NCI-H2081 treated with DMSO at 0.1 percent for 48 hours (cell line): ENCODE data around the gene KCNMA1.

ENCODE experiments used
- DNase-seq: peaks from one replicate; lab custom pipeline; 2025; lab: John Stamatoyannopoulos, UW

Gene KCNMA1

DNA sequence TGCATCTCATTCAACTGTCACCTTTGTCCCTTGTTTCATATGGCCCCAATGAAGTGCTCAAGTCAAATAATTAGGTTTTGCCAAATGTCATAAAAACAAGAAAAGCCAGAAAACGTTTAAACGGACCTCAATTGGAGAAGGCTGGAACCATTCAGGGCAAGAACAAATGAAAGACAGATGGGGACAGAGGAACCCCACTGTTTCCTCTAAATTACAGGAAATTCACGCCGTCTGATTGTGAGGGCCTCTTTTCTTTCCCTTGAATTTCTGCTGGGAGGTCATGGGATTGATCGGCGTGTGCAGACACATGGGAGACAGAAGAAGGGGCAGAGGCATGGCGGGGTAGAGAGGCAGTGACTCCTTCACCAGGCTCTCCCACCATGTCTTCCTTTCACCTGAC, 656.4 kb downstream of the KCNMA1 start:
- DNase-seq: peak; percentile 3

DNA sequence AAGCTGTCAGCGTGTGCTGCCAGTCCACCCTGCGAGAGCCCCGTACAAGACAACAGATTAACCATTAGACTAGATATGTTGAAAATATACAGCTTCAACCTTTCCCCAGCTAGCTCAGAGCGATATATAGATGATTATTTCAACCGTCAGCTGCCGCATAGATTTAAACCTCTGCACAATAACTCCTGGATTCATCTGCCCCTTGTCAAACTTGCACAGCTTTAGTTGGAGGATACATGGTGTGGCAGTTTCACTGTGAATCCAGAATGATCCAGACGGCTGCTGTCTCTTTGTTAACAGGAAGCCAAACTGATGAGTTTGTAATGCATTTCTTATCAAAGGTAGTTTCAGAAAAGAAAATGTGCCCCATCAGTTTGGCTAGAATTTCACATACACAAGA, 659.7 kb downstream of the KCNMA1 start:
- DNase-seq: no peak

DNA sequence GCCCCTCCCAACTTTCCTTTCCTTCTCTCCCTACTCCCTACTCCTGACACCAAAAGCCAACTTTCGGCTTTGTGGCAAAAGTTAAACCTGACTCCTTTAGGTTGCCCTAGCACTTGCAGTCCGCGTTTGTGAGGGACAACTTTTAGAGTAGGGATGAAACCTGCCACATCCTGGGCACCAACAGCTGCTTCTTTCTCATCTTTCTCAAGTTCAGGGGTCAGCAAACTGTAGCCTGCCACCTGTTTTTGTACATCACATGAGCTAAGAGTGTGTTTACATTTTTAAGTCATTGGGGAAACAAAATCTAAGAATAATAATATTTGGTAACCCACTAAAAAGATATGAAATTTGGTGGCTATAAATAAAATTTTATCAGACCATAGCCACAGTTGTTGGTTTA, 660.6 kb downstream of the KCNMA1 start:
- no peak for DNase-seq

DNA sequence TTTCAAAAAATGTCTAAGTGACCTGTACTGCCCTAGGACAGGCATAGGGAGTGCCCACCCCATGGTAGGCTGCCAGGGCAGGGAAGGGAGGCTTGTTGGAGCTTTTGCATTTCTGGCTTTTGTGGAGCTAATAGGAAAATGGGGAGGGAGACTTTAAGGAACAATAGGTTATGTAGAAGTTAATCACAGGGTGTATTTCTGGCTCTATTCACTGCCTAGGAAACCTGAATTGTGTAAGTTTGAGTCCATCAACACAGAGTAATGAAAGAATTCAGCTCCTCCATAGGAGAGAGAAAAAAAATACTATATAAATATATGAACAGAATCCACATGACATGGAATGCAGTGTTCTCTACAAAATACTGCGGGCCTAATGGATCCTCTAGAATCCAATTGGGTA, 661.5 kb downstream of the KCNMA1 start:
- no peak for DNase-seq

DNA sequence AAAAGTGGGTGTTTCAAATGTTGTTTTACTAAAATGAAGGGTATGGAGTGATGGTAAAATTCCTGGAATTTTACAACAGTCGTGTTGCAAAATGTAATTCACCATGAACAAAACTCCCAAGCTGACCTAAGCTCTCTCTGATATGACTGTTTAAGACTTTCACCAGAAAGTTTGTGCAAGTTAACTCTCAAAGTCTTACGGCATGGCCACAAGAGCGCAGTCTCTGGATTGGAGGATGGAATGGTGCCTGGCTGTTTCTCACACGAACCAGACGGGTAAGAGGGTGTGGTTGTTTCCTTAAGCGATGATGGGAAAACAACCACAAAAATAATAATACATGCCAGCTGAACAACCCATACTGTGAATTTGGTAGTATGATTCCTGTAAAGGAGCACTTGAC, 662.5 kb downstream of the KCNMA1 start:
- DNase-seq: no peak

DNA sequence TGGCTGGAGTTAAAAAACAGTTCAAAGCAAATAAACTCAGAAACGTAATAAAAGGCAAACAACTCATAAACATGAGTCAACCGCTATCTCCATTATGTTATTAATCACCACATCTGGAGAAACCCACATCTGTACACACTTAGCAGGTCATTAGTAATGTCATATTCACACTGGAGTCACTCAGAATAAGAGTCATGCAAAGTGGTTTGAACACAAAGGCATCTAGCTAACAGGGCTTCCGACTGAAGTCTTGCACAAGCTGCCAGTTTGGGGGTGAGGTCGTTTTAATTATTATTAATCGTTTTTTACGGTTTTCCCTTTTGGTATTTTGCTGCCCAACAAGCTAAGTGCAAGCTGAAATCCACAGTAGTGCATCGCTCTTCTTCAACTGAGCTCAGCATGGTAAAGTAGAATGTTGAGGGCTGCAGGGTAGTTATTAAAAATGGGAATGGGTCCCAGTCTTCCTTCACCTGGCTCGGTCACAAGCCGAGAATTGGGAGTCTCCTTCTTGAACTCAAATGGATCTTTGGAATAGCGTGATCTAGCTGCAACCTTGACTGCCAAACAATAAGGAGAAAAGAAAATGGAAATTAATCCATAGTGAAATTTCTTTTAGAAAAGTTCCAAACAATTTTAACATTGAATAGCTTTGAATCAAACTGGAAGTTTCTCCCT, 663.5 kb downstream of the KCNMA1 start:
- DNase-seq: no peak

DNA sequence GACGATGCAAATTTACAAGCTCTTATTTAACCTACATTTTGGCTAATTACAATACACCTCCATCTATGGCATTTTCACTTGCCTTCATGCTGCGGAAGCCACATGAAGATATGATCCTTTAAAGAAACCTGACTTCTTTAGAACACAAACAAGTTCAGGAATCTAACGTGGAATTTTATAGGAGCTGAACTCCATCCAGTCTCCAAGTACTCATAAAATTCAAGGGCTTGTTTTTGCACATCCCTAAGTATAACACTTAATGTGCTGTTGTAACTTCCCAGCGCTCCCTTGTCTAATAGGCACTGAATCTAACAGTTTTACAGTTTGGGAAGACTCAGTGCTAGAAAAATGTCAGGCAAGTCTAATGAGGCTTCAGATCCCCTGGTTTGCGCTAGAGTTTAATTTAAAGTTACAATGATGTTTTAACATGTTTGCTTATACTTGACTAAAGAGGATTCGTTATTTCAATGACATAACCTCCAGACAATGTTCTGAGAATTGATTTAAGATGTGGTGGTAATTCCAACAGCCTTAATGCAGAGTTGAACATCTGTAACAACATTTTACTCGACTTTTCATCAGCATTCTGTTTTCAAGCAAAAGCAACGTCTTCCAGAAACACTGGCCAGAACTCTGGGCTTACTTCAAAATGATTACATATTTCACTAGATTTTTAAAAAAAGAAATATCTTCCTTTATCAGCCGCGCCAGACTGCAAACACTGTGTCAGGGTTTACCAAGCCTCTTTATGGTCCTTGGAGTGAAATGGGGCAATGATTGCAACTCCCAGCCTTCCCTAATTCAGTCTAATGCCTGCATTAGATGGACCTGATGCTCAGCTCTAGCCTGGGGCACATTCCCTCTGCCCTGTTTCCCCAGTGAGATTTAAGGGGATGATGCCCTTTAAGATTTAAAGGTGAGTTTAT, 664.3 kb downstream of the KCNMA1 start:
- DNase-seq: no peak

DNA sequence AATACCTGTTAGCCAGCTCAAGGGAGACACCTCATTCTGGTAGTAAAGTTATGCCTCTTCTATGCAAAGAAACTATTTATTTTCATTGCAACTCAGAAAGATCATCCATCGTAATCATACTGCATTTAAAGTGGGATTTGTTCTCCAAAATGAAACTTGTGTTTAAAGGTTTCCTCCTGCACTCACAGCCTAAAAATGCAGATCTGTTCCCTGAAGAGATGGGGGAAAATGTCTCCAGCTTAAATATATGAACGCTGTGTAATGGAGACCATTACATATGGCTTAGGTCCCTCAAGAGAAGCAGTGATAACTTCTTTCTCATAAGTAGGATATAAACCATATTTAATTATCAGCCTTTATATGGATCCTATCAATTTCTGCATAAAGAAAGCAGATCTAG, 665.1 kb downstream of the KCNMA1 start:
- DNase-seq: no peak

DNA sequence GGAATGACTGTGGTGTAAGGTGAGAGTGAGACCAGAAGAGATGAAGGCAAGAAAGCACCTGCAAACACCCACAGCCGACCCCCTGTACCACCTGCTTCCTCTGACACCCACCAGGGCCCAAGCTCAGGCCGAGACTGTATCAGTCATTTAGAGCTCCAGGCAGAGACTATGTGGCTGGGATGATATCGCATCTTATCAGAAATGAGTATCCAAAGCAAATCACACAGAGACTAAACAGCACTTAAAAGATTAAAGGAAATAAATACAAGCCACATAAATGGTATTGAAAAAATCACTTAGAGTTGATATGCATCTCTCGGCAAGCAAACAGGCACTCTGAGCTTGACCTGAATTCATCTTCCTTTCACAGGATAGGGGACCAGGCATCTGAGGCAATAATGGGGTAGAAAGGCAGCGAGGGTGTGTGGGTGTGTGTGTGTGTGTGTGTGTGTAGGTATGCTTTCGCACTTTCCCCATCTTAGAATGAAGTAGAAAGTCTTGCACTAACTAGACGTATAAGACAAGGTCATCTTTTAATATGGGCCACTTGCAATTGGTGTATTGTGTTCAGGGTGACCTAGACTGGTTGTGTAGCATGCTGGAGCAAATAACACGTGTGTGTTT, 665.9 kb downstream of the KCNMA1 start:
- DNase-seq: no peak

DNA sequence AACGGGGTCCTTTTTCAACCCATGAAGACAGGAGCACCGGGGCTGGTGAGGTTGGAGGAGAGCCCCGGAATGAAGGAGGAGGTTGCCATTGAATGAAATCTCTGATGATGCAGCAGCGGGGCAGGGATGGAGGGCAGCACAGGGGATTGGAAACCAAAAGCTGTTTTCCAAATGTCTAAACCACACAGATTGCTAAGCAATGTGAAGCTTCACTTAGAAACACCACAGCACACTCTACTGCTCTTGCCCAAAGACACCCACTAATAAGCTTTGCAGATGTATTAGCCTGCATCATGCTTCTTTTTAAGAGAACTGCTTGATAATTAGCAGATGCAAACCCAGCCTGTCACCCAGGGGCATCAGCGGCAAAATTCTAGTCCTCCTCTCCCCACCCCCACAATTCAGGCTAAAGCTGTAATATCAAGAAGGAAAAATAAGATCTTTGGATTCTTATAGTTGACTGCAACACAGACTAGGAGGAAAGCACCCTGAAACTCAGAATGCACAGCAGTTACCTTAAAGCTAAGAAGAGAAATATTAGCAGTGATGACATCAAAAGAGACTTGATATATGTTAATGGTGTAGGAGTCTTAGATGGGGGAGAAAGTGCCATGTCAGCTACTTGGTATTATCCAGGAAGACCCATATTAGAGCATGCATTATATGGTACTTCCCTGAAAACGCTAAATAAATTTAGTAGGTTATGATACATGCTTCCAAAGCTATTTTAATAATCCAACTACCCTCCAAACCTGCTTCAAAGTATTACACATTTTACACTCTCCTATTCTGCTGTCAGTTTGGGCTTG, 666.7 kb downstream of the KCNMA1 start:
- no peak for DNase-seq

DNA sequence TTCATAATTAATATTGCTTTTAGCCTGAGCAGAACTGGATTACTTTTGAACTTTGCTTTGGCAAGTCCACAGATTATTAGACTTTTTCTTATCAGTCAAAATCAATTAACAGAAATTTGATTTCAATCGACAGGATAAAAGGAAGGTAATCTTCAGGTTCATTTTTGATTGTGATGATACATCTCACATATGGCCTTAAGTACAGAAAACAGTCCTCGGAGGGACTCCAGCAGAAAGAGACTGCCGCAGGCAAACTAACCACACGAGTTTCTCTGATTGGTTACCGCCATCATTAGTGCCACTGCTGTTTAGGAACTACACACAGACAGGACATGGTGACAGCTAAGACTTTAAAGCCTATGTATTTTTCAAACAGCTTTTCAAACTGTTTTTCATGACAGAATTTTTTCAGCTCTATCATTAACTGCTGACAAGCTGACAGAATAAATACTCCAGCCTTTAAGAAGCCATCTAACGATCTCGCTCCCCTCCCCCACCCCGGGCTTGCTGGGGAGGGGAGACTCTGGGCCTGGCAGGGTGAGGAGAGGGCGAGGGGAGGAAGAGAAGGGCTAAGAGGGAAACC, 668.2 kb downstream of the KCNMA1 start:
- DNase-seq: no peak

DNA sequence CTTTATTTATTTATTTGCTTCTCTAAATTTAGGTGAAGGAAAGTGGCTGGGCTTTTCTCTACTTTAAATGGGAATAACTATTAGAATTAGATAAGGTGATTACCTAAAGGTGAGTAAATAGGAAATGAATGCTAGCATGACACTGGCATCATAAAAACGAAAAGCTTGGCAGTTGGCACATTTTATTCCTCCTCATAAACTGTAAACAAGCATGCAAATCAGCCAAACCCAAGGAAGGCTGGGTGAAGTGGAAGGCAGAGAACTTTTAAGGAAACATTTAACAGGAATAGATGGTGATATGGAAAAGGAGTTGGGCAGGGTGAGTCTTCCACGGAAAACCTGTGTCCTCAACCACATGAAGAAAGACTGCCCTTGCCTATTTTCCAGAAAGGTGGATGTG, 669.1 kb downstream of the KCNMA1 start:
- no peak for DNase-seq

DNA sequence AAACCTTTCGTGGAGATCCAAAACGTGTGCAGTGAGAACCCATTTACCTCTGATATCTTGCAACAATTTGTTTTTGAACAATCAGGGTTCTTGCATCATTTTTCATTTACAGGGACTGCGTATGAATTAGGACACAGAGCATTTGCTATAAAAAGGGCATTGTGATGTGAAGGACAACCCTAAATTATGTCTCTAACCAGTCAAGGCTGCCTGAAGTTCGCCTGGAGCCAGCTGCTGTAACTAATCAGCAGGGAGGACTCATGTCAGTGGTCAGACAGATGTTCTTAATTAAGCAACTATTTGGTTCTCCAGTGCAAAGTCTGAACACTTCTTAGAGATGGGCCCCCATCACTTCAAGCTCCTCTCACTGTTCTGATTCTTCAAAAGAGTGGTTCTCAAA, 674.8 kb downstream of the KCNMA1 start:
- no peak for DNase-seq

DNA sequence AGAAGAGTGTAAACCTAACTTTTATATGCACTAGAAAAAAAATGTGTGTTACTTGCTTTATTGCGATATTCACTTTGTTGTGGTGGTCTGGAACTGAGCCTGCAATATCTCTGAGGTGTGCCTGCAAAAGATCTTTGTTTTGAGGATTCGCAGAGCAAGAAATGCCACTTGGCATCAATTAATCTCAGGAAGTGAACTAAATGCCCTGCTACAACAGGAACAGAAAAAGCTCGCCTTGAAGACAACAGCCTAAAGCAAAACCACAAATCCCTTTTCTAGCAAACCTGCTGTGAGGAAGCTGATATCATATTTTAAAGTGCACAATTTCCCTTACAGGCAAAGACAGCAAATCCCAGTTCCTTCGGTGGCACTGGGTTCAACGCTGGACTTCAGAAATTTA, 675.8 kb downstream of the KCNMA1 start:
- DNase-seq: no peak

DNA sequence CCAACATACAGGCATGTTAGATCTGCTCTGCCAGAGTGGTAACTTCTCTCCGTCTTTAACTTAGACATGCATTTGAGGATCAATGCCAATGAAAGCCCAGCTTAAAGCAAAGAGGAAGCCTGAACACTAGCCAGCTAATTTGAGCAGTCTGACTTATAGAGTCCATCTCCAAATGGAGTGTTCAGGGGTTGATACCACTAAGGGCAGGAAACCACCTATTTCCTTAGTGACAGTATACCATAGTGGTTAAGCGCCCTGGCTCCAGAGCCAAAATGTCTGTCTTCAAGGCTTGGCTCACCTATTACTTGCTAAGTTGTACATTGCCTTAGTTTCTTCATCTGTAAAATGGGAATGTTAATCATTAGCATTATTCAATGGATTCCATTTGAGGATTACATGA, 678.5 kb downstream of the KCNMA1 start:
- no peak for DNase-seq

DNA sequence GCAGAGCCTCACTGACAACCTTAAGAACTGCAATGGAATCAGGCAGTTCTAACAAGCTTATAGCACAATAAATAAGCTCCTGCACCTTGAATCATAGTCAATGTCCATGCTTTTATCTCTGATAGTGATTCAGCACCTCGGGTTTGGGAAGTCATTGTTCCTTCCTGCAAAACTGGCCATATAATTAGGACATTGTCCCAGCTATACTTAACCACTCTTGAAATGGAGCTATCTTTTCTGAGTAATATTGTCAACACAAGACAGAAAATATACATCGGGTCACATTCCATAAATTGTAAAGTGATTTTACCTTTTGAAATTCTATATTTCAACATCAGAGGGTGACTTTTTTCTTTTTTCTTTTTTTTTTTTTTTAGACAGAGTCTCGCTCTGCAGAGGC, 682.8 kb downstream of the KCNMA1 start:
- no peak for DNase-seq

DNA sequence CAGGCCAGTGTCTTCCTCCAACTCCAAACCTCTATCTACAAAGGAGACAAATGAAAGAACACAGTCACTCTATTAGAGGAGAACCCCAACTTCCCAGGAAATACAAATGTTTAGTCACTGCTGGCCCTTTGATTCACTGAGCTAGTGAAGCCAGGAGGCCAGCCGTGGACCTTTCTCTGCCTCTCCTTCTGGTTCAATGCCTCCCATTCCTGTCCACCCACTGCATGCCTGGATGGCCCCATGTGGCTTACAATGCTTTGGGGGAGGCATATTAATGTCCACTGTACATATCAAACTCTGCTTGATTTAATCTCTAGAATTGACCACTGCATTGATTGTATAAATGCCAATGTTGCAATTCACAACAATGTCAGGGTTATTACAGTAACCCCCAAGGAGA, 687.3 kb downstream of the KCNMA1 start:
- DNase-seq: no peak

DNA sequence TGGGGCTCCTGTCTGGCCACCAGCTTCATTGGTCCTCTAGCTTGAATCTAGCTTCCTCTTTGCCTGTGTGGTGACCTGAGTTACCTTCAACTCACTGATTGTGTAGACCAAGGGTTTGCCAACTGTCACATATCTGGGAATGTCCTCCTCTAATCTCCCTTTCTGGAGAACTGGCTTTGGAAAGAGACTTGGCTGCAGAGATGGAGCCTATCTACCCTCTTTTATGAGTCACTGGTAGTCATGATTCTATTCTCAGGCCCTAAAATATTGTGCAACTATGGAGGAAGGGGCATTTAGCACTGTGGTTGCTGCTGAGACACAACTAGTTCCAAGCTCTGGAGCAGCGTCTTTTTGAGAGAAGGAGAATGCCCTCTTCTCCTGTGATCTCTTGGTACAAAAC, 691.3 kb downstream of the KCNMA1 start:
- DNase-seq: no peak

DNA sequence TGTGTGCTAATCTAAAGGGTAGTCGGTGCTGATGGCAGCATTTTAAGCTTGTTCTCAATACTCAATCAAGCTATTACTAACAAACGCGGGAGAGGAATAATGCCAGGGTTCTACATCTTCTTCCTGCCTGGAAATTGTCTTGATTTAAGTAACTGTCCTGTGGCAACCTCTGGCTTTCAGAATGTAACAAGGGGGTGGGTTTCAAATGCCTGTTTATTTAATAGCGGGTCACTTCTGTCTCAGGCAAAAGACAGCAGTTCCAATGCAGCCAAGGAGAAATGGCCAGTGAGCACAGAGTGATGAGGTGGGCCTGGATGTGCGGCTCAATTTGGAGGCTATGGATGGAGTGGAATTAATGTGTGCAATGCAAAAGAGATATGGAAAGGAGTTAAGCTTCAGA, 692.4 kb downstream of the KCNMA1 start:
- no peak for DNase-seq

DNA sequence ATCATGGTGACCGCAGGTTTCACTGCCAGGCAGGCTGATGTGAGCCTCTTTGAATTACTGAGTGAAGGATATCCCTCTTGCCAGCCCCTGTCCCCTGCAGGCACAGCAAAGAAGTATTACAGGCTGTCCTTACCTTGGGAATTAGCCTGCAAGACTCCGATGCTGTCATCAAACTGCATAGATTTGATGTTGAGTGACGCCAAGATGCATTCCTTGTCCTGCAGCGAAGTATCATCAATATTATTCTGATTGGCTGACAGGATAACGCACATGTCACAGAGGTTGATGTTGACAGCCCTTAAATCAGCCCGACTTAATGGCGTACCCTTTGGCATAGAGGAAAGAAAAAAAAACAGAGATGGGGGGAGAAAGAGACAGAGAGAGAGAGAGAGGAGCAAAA, 693.0 kb downstream of the KCNMA1 start:
- no peak for DNase-seq

DNA sequence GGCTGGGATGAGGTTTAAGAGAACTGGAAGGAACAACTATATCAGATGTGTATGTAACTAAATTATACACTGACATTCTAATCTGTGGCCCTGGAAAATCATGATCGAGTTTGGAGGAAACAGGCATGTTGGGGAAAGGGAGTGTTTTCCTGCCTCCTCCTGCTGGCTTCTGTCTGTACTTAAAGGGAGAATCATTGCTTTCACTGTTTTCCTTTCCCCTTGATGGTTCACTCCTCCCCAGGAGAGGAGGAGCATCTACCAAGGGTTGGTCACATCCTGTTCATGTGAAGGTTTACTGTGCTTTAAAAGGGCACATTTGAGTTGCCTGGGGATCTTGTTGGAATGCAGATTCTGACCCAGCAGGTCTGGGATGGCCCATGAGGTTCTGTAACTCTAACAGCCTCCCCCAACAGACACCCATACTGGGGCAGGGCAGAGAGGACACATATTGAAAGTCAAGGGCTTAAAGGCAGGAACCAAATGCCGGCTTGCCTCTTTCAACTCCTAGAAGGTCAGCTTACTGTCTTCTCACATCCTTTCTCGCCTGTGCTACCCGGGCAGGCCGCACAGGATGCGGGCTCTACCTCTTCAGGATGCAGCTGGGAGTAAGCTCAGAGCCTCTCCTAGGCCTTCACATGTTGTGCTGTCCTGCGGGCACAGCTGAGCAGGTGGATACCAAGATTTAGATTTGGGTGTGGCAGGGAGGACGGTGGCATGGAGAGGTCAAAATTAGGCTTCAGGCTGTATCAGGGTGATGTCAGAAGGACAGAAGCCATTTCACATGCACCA, 694.8 kb downstream of the KCNMA1 start:
- no peak for DNase-seq
